Activated gamma-delta T cell treated with Interleukin-2 at 50 U/mL for 16 hours (primary cell): ENCODE results near the gene RHOXF2.

Experiments
- DNase-seq: peaks from one replicate; pipeline ENCODE4 v3.0.0-alpha.2; 2020

Gene RHOXF2

GRCh38 chrX:120205816-120206753 lies 47.7 kb downstream of the RHOXF2 start:
- no peak for DNase-seq

- no peak for DNase-seq
Observed at GRCh38 chrX:120207009-120207605, 48.7 kb downstream of the RHOXF2 start.

GRCh38 chrX:120213438-120214265 lies 55.2 kb downstream of the RHOXF2 start:
- peak; percentile 55 for DNase-seq
